Measurements from ENCODE around the gene WNK1.

DNA sequence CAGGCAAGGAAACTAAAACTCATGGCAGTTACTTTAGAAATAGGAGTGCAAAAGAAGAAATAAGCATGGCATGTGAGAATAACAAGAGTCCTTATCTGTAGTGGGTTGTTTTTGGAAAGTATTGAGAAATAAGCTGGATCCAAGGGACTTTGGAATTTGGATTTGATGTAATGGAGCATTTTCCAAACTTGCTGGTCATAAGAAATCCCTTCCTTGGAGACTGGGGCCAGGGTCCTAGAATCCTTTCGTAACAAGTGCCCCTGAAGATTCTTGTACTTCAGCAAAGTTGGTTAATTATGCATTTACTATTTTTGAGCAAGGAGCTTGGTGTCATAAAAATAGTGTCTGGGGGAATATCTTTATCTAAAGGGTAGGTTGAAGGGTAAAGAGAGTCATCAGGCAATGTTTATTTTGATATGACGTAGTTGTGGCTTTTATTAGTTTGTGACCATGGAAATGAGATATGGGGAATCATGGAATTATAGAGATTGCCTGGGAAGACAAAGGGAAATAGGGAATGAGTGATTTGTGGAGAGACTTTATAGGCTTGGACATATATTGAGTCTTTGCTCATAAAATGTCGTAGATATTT, 53.9 kb downstream of the WNK1 start:
- TF ChIP-seq, protein P1, sequence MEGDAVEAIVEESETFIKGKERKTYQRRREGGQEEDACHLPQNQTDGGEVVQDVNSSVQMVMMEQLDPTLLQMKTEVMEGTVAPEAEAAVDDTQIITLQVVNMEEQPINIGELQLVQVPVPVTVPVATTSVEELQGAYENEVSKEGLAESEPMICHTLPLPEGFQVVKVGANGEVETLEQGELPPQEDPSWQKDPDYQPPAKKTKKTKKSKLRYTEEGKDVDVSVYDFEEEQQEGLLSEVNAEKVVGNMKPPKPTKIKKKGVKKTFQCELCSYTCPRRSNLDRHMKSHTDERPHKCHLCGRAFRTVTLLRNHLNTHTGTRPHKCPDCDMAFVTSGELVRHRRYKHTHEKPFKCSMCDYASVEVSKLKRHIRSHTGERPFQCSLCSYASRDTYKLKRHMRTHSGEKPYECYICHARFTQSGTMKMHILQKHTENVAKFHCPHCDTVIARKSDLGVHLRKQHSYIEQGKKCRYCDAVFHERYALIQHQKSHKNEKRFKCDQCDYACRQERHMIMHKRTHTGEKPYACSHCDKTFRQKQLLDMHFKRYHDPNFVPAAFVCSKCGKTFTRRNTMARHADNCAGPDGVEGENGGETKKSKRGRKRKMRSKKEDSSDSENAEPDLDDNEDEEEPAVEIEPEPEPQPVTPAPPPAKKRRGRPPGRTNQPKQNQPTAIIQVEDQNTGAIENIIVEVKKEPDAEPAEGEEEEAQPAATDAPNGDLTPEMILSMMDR (IDR thresholded peaks at IDR 0.05): no peak
- no peak for TF ChIP-seq POLR2A (IDR thresholded peaks at IDR 0.05)

Data from vagina (tissue), 2 donors.